Raji (cell line): Measurements from ENCODE around the gene PDE4D.

ENCODE experiments used
- POLR2A ChIP-seq: IDR thresholded peaks from 2 replicates; pipeline ENCODE4 v1.6.1; 2011; ENCODE audit warnings: low read depth, low read length, control low read depth; ENCODE audit not compliant: insufficient read depth

Gene PDE4D

DNA sequence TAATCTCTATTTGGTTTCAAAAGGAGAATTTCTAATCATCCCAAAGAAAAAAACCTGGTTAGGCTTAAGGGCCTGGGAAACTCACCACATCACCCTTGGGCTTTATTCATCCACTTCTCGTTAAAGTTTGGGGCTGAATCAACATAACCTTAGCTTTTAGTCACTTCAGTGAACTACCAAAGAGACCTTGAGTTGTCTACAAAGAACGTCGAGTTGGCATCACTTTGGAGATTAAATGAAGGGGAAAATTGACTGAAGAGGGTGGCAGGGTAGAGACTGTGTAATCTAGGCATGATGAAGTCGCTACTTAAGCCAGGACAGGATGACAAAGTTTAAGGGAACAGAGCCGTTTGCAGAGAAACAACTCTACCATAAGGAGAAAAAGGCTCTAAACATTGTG is 969.2 kb downstream of the PDE4D start:
- no peak for TF ChIP-seq POLR2A

DNA sequence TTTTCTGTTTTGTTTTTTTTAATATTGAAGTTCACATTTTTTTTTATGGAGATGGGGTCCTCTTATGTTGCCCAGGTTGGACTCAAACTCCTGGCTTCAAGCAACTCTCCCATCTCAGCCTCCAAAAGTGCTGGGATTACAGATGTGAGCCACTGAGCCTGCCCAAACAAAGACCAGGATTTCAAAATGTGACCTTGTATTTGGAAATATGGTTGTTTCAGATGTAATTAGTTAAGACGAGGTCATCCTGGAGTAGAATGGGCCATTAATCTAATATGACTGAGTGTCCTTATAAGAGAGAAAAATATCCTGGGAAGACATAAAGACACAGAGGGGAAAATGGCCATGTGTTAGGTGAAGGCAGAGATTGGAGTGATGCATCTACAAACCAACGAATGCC is 970.2 kb downstream of the PDE4D start:
- no peak for TF ChIP-seq POLR2A

DNA sequence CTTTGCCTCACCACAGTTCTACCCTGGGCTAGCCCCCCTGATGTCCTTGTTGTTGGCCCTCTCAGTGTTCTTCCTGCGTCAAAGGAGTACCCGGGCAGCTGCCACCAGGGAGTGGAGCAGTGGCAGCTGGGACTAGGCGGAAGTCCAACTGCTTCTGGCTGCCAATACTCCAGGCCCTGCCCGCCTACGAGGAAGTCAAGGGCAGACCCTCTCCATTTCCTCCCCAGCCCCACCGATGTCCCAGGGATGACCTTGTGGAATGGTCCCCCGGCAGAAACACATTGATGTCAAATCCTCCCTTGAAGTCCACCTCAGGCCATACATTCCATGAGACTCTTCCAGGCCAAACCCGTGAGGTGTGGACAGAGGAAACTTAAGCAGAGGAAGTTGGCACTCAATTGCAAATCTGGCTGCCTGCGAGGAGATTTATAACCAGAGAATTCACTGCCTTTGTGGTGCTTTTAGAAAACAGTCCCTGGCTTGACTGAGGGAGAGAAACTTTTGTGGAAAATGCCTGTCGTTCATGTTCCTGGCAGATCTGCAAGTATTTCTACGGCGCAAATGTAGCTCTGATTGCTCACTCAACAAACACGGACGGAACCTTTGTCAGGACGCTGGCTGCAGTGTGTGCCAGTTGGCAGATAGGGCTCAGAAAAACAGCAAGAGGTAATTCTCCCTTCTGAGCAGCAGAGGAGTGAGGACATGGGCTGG is 970.9 kb downstream of the PDE4D start:
- TF ChIP-seq POLR2A: no peak

DNA sequence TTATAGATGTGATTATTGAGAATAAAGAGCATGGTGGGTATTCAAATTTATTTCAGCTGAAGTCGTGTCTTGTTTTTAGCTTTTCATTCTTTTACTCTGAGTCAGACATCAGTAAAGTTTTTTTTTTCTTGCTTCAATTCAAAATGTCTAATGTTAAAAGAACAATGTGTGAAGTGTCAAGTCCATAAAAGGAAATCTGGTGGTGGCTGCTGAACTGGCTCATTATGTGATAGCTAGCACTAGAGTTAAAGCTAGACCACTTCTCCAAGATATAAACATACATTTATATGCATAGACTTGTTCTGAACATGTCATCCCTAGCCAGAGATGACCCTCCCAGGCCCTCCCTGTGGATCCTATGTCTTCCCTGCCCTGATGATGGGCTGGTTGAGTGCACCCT is 972.4 kb downstream of the PDE4D start:
- TF ChIP-seq POLR2A: no peak

DNA sequence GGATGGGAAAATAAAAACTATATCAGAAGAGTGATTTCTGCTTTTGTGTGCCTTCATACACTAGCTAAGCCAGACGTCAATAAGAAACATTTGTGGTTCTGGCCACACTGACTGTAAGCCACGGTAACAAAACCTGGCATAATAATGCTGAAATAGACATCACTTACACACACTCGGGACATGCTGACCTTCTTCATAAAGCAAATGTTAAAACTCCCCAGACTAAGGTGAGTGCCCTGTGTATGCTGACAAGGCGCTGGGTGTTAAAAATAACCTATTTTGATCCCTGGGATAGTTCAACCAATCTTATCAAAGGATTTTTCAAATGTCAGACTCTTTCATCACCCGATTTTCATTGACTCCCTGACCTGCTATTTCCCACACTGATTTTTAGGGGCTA is 973.7 kb downstream of the PDE4D start:
- no peak for TF ChIP-seq POLR2A
